K562 (cell line): ENCODE measurements around the gene KLK6.

ENCODE experiments used
- ATF6 ChIP-seq: sonication (generic); formaldehyde crosslinking; IDR thresholded peaks from 2 replicates; pipeline ENCODE4 v1.4.0; 2020; ENCODE audit warnings: mild to moderate bottlenecking, missing genetic modification reagents
- JUN ChIP-seq, 2 experiments: sonication (generic) in 1 of 2; formaldehyde crosslinking in 1 of 2; IDR thresholded peaks; 2 replicates each; pipeline versions ENCODE4 v1.6.1 to v1.8.0; 2012 to 2022; ENCODE audit warnings: borderline replicate concordance in 2 of 2, mild to moderate bottlenecking in 2 of 2, improper control_type of control experiment in 1 of 2, low read depth in 1 of 2, low read length in 1 of 2, missing genetic modification reagents in 1 of 2
- MAX ChIP-seq: sonication (generic); formaldehyde crosslinking; IDR thresholded peaks from 2 replicates; pipeline ENCODE4 v1.9.0; 2022; ENCODE audit warnings: mild to moderate bottlenecking, missing genetic modification reagents
- MCM5 ChIP-seq: fragments of 450-650 bp; IDR thresholded peaks from 2 replicates; pipeline ENCODE4 v1.6.1; 2016; ENCODE audit warnings: low read depth
- NRF1 ChIP-seq, 2 experiments: fragments of 450-650 bp; IDR thresholded peaks in 1 of 2; conservative IDR thresholded peaks in 1 of 2; 2 replicates each; pipeline ENCODE4 v1.6.1; 2014; ENCODE audit warnings: mild to moderate bottlenecking in 2 of 2
- POLR2AphosphoS5 ChIP-seq: IDR thresholded peaks from 2 replicates; pipeline ENCODE4 v1.6.1; 2011; ENCODE audit warnings: mild to moderate bottlenecking, low read depth, low read length, moderate library complexity; ENCODE audit not compliant: control insufficient read depth, insufficient read depth
- RCOR1 ChIP-seq, 2 experiments: IDR thresholded peaks; 2 replicates each; pipeline ENCODE4 v1.6.1; 2012; ENCODE audit warnings: low read depth in 2 of 2, low read length in 2 of 2, borderline replicate concordance in 1 of 2, improper control_type of control experiment in 1 of 2
- TCF3 ChIP-seq: sonication (generic); formaldehyde crosslinking; IDR thresholded peaks from 2 replicates; pipeline ENCODE4 v1.4.0; 2020; ENCODE audit warnings: mild to moderate bottlenecking, missing genetic modification reagents
- ZNF668 ChIP-seq: fragments of 250-450 bp; sonication (Bioruptor Pico); IDR thresholded peaks from 2 replicates; pipeline ENCODE4 v1.8.0; 2022; ENCODE audit warnings: mild to moderate bottlenecking, inconsistent platforms

- TF ChIP-seq ZNF668 (no peak), MCM5 (no peak), TCF3 (CRISPR knock-in tag) (no peak), MAX (CRISPR knock-in tag) (no peak), ATF6 (CRISPR knock-in tag) (no peak), RCOR1 (IDR thresholded peaks at IDR 0.05; ENCODE audit: borderline replicate concordance in 1 of 2, low read depth in 2 of 2, low read length in 2 of 2) (no peak), POLR2AphosphoS5 (no peak), JUN (IDR thresholded peaks at IDR 0.05; ENCODE audit: borderline replicate concordance, low read depth, low read length) (no peak), JUN (CRISPR knock-in tag; IDR thresholded peaks at IDR 0.05; ENCODE audit: borderline replicate concordance) (no peak), NRF1 (conservative IDR thresholded peaks at IDR 0.05 in 1 of 2, IDR thresholded peaks at IDR 0.05 in 1 of 2) (no peak)
These were observed 46.4 kb upstream of the KLK6 start for GRCh38 chr19:51015691-51016267.
